Measurements from ENCODE around the gene LSM10.

LSM10 gene

DNA sequence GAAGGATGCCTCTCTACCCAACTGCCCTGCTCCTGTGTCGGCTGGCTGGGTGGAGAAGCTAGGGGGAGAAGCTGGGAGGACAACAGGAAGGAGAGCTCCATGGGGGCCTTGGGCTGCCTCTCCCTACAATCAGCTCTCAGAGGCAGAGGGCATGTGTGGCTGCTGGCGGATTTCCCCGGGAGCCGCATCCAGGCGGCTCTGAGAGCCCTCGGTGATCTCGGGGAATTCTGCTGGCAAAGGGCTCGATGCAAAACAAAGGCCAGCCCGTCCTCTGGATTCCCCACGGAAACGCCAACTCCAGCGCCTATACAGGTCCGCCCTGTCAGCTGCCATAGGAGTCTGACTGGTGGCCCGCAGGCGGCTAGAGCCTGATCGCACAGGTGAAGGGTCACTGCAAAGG is 47.9 kb downstream of the LSM10 start:
- TF ChIP-seq, protein P1, sequence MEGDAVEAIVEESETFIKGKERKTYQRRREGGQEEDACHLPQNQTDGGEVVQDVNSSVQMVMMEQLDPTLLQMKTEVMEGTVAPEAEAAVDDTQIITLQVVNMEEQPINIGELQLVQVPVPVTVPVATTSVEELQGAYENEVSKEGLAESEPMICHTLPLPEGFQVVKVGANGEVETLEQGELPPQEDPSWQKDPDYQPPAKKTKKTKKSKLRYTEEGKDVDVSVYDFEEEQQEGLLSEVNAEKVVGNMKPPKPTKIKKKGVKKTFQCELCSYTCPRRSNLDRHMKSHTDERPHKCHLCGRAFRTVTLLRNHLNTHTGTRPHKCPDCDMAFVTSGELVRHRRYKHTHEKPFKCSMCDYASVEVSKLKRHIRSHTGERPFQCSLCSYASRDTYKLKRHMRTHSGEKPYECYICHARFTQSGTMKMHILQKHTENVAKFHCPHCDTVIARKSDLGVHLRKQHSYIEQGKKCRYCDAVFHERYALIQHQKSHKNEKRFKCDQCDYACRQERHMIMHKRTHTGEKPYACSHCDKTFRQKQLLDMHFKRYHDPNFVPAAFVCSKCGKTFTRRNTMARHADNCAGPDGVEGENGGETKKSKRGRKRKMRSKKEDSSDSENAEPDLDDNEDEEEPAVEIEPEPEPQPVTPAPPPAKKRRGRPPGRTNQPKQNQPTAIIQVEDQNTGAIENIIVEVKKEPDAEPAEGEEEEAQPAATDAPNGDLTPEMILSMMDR (IDR thresholded peaks at IDR 0.05; ENCODE audit: low read depth, low read length), result no peak
- DNase-seq (ENCODE audit: low read depth in 2 of 2), result no peak

DNA sequence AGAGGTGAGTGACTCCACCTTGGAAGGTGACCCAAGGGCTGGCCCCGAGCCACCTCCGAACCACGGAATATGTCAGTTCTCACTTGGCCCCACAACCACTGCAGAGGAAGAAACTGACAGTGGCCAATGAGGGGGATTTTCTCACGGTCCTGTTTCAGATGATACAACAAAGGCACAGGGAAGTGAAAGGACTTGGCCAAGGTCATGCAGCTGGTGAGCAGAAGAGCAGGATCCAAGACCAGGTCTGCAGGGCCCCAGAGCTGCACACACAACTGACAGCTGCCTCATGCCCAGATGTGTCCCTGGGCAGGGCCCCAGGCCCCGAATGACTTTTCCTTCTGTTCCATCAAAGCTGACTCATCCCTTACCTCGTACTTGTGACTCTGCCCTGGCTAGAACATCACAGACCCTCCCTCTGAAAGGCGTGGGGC is 48.5 kb downstream of the LSM10 start:
- peak in 1 of 2 donors; percentile 50 for DNase-seq (ENCODE audit: low read depth in 2 of 2)
- no peak overlapping the region for H3K4me3 ChIP-seq (replicated peaks in 1 of 2; ENCODE audit: low read depth in 2 of 2, low read length in 2 of 2)
- TF ChIP-seq, protein P1 (IDR thresholded peaks at IDR 0.05; ENCODE audit: low read depth, low read length), result no peak

More for the DNA sequence above, 47.9 kb downstream of the LSM10 start:
- H3K4me3 ChIP-seq (replicated peaks in 1 of 2; ENCODE audit: low read depth in 2 of 2, low read length in 2 of 2), result no peak overlapping the region

DNA sequence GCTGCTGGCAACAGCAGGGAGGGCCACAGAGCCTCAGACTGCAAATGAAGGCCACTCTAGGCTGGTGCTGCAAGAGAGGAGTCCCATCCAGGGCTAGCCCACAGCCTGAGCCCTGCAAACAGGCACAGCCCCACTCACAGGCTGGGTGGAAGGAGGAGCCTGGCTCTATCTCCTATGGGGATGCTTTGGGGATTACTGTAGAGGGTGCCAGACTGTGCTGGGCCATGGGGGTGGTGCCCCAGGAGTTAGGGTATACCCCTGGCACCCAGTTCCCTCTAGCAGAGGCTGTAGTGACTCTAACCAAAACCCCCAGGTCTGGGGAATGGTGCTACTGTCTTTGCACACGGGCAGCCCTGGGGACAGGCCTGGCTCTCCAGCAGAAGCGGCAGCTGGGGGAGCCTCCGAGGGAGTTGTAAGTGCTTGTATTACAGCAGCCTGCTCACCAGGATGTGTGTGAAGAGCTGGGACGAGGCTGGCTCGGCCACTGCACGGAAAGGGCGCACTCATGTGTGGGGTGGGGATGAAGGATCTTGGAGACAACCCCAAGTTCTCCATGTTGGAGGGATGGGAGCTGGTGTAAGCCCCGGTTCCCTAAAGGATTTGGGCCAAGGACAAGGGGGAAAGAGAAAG is 50.9 kb downstream of the LSM10 start:
- no peak for DNase-seq (ENCODE audit: low read depth in 2 of 2)
- TF ChIP-seq, protein P1 (IDR thresholded peaks at IDR 0.05; ENCODE audit: low read depth, low read length), result no peak
- no peak overlapping the region for H3K4me3 ChIP-seq (replicated peaks in 1 of 2; ENCODE audit: low read depth in 2 of 2, low read length in 2 of 2)

DNA sequence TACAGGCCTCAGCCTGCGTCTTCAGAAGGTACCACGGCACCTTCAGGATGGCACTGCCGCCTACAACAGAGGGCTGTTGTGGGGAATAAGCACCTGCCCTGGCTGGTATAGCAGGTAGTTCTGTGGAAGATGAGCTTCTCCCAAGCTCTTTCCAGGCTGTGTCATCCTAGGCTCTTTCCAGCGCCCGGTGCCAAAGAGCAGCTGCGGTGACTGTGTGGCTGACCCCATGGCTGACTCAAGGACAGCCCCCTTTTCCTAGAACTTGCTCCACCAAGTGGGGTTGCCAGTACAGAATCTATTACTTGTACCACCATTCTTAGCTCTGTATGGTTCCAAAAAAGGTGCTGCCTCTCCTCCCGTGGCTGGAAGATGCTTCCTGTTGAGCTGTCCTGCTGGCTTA is 52.4 kb downstream of the LSM10 start:
- no peak for DNase-seq (ENCODE audit: low read depth in 2 of 2)
- no peak overlapping the region for H3K4me3 ChIP-seq (replicated peaks in 1 of 2; ENCODE audit: low read depth in 2 of 2, low read length in 2 of 2)
- TF ChIP-seq, protein P1 (IDR thresholded peaks at IDR 0.05; ENCODE audit: low read depth, low read length), result no peak

DNA sequence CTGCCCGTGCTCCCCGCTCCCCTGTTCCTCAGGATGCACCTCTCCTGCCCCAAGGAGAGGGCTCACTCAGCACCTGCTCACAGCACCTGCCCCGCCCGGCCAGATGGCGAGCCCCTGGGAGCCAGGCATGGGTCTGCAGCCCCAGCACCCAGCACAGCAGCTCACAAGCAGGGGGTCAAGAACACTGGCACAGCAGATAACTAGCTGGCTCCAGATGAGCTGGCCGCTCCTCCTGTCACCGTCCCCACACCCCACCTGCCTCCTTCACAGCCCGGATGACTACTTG is 53.4 kb downstream of the LSM10 start:
- DNase-seq (ENCODE audit: low read depth in 2 of 2), result no peak
- TF ChIP-seq, protein P1 (IDR thresholded peaks at IDR 0.05; ENCODE audit: low read depth, low read length), result no peak
- H3K4me3 ChIP-seq (replicated peaks in 1 of 2; ENCODE audit: low read depth in 2 of 2, low read length in 2 of 2), result no peak overlapping the region

DNA sequence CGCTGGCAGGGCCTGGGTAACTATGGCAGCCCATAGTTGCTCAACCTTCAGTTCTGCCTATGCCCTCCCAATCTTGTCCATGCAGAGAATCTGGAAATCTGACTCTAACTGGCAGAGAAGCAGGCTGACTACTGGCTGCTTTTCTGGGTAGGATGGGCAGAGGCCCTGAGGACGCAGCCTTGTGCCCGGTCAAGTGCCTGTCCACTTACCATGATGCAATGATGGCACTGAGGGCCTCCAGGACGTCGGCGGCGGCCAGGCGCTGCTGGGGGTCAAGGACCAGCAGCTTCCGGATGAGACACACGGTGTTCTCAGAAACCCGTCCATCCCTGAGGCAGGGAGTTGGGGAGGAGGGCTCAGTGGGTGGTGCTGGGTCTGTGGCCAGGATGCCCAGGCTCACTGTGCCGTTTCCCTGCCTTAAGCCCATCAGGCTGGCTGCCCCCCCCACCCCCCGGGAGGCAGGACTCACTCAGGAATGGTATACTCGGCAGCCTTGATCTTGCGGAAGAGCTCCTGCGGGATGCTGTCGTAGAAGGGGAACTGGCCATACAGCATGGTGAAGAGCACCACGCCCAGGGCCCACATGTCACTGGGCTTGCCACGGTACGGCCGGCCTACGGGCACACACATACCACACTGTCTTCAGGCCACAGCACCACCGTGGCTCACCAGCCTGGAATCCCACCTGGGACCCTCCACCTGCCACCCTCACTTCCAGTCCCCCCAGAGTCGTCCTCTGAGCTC is 53.9 kb downstream of the LSM10 start:
- DNase-seq (ENCODE audit: low read depth in 2 of 2), result no peak
- TF ChIP-seq, protein P1 (IDR thresholded peaks at IDR 0.05; ENCODE audit: low read depth, low read length), result no peak
- H3K4me3 ChIP-seq (replicated peaks in 1 of 2; ENCODE audit: low read depth in 2 of 2, low read length in 2 of 2), result no peak overlapping the region
